K562 (cell line): ENCODE data around the gene EFEMP2. TPM values are rescaled to one million over a fixed set of nuclear protein-coding genes. Genes with fewer than 3 reads are reported as not detected.

Experiments
- BCL6 ChIP-seq: fragments of 250-450 bp; sonication (Bioruptor Pico); IDR thresholded peaks from 2 replicates; pipeline ENCODE4 v1.4.0; 2020
- BHLHE40 ChIP-seq: IDR thresholded peaks from 2 replicates; pipeline ENCODE4 v1.6.1; 2011; ENCODE audit warnings: low read length, improper control_type of control experiment
- CBX3 ChIP-seq, 2 experiments: IDR thresholded peaks; 1 replicate in 1 of 2; 2 replicates in 1 of 2; pipeline ENCODE4 v1.6.1; 2012; ENCODE audit warnings: inconsistent platforms in 2 of 2, low read length in 2 of 2, borderline replicate concordance in 1 of 2, control low read depth in 1 of 2
- DNMT1 ChIP-seq: fragments of 450-650 bp; IDR thresholded peaks from 2 replicates; pipeline ENCODE4 v1.6.1; 2016; ENCODE audit warnings: antibody characterized with exemption, mild to moderate bottlenecking
- HMGN3 ChIP-seq: IDR thresholded peaks from 2 replicates; pipeline ENCODE4 v1.6.1; 2011; ENCODE audit warnings: borderline replicate concordance, low read depth, mild to moderate bottlenecking, mixed read lengths, low read length; ENCODE audit not compliant: insufficient read length; ENCODE audit errors: extremely low read depth
- MYC ChIP-seq, 2 experiments: fragments of 250-450 bp in 1 of 2; sonication (Bioruptor Pico) in 1 of 2; IDR thresholded peaks; 2 replicates each; pipeline versions ENCODE4 v1.5.1 to v1.6.1; 2012 to 2021; ENCODE audit warnings: low read depth in 2 of 2, borderline replicate concordance in 1 of 2, improper control_type of control experiment in 1 of 2, low read length in 1 of 2, mild to moderate bottlenecking in 1 of 2, moderate library complexity in 1 of 2
- NEUROD1 ChIP-seq: fragments of 150-350 bp; IDR thresholded peaks from 2 replicates; pipeline ENCODE4 v1.6.1; 2014; ENCODE audit warnings: borderline replicate concordance, low read length, low read depth; ENCODE audit not compliant: partially characterized antibody
- TAL1 ChIP-seq: fragments of 450-650 bp; IDR thresholded peaks from 2 replicates; pipeline ENCODE4 v1.6.1; 2016; ENCODE audit warnings: mild to moderate bottlenecking
- U2AF2 ChIP-seq: fragments of 200-400 bp; formaldehyde crosslinking; optimal IDR thresholded peaks from 2 replicates; pipeline ENCODE3; 2017; ENCODE audit warnings: low read depth, mild to moderate bottlenecking, low read length
- VEZF1 ChIP-seq: fragments of 200-800 bp; sonication (Bioruptor generic); IDR thresholded peaks from 2 replicates; pipeline ENCODE4 v1.6.1; 2017; ENCODE audit warnings: missing genetic modification characterization, missing compliant biosample characterization
- ZBTB34 ChIP-seq: fragments of 250-450 bp; sonication (Bioruptor Pico); IDR thresholded peaks from 2 replicates; pipeline ENCODE4 v1.8.0; 2021; ENCODE audit warnings: mild to moderate bottlenecking, moderate library complexity
- ZFX ChIP-seq: sonication (generic); formaldehyde crosslinking; IDR thresholded peaks from 2 replicates; pipeline ENCODE4 v1.8.0; 2022; ENCODE audit warnings: mild to moderate bottlenecking, missing genetic modification reagents, moderate library complexity
- ZNF124 ChIP-seq: sonication (generic); formaldehyde crosslinking; IDR thresholded peaks from 2 replicates; pipeline ENCODE4 v1.8.1; 2022; ENCODE audit warnings: missing genetic modification reagents
- ZNF263 ChIP-seq: sonication (generic); formaldehyde crosslinking; IDR thresholded peaks from 2 replicates; pipeline ENCODE4 v1.8.0; 2022; ENCODE audit warnings: mild to moderate bottlenecking, missing genetic modification reagents, borderline replicate concordance
- ZNF274 ChIP-seq: IDR thresholded peaks from 2 replicates; pipeline ENCODE4 v1.6.1; 2011; ENCODE audit warnings: low read depth, mild to moderate bottlenecking, low read length, moderate library complexity, borderline replicate concordance
- polyA plus RNA-seq, 8 experiments: library from polyadenylated mRNA; depleted of rRNA in 4 of 8; stranded (reverse) in 5 of 8; unstranded in 3 of 8; fragments of >200 nt; fragmentation: Nextera tagmentation in 2 of 8; fragmentation: Illumina TruSeq in 1 of 8; extraction: Ambion mirVana in 2 of 8; extraction: Trizol in 1 of 8; gene quantifications; 2 replicates each; pipeline versions ENCODE4 v1.2.1 to v1.2.3, GENCODE V29; 2011 to 2014; ENCODE audit warnings: inconsistent platforms in 1 of 8, missing spikeins in 1 of 8
- total RNA-seq, 7 experiments: library from RNA; depleted of rRNA in 6 of 7; stranded (reverse); fragments of >200 nt in 6 of 7; fragmentation: Illumina TruSeq in 2 of 7; extraction: Trizol in 2 of 7; gene quantifications; 2 replicates each; pipeline versions ENCODE4 v1.2.1 to v1.2.3, GENCODE V29; 2011 to 2021; ENCODE audit warnings: low replicate concordance in 1 of 7
- TF ChIP-seq, protein P1 (sequence below): fragments of 250-450 bp; sonication (Bioruptor Pico); IDR thresholded peaks from 2 replicates; pipeline ENCODE4 v1.8.0; 2021; ENCODE audit warnings: moderate library complexity, mild to moderate bottlenecking, inconsistent platforms
- TF ChIP-seq, protein P2 (sequence below): sonication (generic); formaldehyde crosslinking; IDR thresholded peaks from 2 replicates; pipeline ENCODE4 v1.8.0; 2022; ENCODE audit warnings: missing genetic modification reagents, mild to moderate bottlenecking, moderate library complexity, borderline replicate concordance
- TF ChIP-seq, protein P3 (sequence below): sonication (generic); formaldehyde crosslinking; IDR thresholded peaks from 2 replicates; pipeline ENCODE4 v1.8.0; 2023; ENCODE audit warnings: mild to moderate bottlenecking, missing genetic modification reagents

Gene EFEMP2
- total and polyA plus RNA-seq, 9 of the 15 experiments (the other 6 are each of a cell fraction or from before 2014, with no cell fraction given) = 0.07 to 2.9 (median 0.69) TPM; not detected in 1

- peak; percentile 29 for TF ChIP-seq HMGN3
- TF ChIP-seq, protein P1, sequence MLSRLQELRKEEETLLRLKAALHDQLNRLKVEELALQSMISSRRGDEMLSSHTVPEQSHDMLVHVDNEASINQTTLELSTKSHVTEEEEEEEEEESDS (CRISPR knock-in tag) = no peak
- peak; percentile 62; the same call in 1 of the 2 replicates for TF ChIP-seq BHLHE40
- TF ChIP-seq VEZF1 = peak; percentile 44; the same call in 1 of the 2 replicates
- TF ChIP-seq MYC (IDR thresholded peaks at IDR 0.05; ENCODE audit: low read depth, low read length) = 0 out of 2 replicates have a peak, but pooled peaks have one; percentile 22
- no peak for TF ChIP-seq MYC (CRISPR knock-in tag; IDR thresholded peaks at IDR 0.05; ENCODE audit: borderline replicate concordance, low read depth)
- no peak for TF ChIP-seq U2AF2
- TF ChIP-seq ZNF263 (CRISPR knock-in tag) = peak; percentile 85
- TF ChIP-seq BCL6 (CRISPR knock-in tag) = no peak
- no peak for TF ChIP-seq ZBTB34
- no peak for TF ChIP-seq ZNF274
- TF ChIP-seq NEUROD1 = peak; percentile 41
- TF ChIP-seq TAL1 = no peak
- TF ChIP-seq, protein P2, sequence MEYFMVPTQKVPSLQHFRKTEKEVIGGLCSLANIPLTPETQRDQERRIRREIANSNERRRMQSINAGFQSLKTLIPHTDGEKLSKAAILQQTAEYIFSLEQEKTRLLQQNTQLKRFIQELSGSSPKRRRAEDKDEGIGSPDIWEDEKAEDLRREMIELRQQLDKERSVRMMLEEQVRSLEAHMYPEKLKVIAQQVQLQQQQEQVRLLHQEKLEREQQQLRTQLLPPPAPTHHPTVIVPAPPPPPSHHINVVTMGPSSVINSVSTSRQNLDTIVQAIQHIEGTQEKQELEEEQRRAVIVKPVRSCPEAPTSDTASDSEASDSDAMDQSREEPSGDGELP (CRISPR knock-in tag) = no peak
- TF ChIP-seq DNMT1 = no peak
- TF ChIP-seq, protein P3, sequence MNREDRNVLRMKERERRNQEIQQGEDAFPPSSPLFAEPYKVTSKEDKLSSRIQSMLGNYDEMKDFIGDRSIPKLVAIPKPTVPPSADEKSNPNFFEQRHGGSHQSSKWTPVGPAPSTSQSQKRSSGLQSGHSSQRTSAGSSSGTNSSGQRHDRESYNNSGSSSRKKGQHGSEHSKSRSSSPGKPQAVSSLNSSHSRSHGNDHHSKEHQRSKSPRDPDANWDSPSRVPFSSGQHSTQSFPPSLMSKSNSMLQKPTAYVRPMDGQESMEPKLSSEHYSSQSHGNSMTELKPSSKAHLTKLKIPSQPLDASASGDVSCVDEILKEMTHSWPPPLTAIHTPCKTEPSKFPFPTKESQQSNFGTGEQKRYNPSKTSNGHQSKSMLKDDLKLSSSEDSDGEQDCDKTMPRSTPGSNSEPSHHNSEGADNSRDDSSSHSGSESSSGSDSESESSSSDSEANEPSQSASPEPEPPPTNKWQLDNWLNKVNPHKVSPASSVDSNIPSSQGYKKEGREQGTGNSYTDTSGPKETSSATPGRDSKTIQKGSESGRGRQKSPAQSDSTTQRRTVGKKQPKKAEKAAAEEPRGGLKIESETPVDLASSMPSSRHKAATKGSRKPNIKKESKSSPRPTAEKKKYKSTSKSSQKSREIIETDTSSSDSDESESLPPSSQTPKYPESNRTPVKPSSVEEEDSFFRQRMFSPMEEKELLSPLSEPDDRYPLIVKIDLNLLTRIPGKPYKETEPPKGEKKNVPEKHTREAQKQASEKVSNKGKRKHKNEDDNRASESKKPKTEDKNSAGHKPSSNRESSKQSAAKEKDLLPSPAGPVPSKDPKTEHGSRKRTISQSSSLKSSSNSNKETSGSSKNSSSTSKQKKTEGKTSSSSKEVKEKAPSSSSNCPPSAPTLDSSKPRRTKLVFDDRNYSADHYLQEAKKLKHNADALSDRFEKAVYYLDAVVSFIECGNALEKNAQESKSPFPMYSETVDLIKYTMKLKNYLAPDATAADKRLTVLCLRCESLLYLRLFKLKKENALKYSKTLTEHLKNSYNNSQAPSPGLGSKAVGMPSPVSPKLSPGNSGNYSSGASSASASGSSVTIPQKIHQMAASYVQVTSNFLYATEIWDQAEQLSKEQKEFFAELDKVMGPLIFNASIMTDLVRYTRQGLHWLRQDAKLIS (CRISPR knock-in tag) = no peak
- no peak for TF ChIP-seq ZNF124 (CRISPR knock-in tag)
- TF ChIP-seq ZFX (CRISPR knock-in tag) = no peak
- no peak for TF ChIP-seq CBX3 (IDR thresholded peaks at IDR 0.05; ENCODE audit: borderline replicate concordance in 1 of 2, low read length in 2 of 2)
Measured at GRCh38 chr11:65903068-65903481, 30.5 kb upstream of the EFEMP2 start (continued).
